ENCODE results near the gene BCAS3. TPM values are rescaled to one million over a fixed set of nuclear protein-coding genes. Genes with fewer than 3 reads are reported as not detected.

Gene BCAS3
- polyA plus RNA-seq, 3 donors = 10.3 to 19.1 (median 14.7) TPM

DNA sequence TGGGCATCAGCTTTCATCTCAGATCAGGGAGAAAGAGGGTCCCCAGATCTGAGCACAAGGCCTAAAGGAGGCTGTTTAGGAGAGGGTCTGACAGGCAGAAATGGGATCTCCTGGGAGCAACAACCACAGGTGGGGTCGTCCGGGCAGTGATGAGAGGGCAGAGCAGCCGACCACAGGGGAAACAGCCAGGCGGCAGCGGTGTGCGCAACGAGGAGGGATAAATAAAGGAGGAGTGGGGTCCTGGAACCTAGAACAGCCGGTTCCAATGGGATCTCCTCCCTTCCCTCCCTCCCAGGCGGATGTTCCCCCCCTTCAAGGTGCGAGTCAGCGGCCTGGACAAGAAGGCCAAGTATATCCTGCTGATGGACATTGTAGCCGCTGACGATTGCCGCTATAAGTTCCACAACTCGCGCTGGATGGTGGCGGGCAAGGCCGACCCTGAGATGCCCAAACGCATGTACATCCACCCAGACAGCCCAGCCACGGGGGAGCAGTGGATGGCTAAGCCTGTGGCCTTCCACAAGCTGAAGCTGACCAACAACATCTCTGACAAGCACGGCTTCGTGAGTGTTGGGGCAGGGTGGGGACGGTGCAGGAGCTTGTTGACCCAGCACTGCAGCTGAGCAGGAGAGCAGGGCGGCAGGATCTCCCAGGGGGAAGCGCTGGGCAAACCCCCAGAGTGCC, 723.9 kb downstream of the BCAS3 start:
- intact Hi-C loops (cut with micrococcal nuclease) = no loop called here
- Histone ChIP-seq H2AFZ (ENCODE audit: insufficient read depth, low read depth, low read length, poor library complexity, severe bottlenecking) (no peak overlapping the region), H3K4me1 (ENCODE audit: control insufficient read depth in 1 of 2, insufficient read depth in 2 of 2, low read length in 2 of 2) (peaks cover 27 to 54% of the 10 kb centered on the region in 2 donors), H3K27me3 (ENCODE audit: control insufficient read depth in 2 of 2, insufficient read depth in 2 of 2, low read length in 2 of 2) (peaks cover 76 to 91% of the 10 kb centered on the region in 2 donors), H3K27ac (ENCODE audit: low read depth in 1 of 2, low read length in 2 of 2) (no peak overlapping the region), H3K9me3 (replicated peaks in 1 of 2; ENCODE audit: control insufficient read depth in 1 of 2, insufficient read depth in 1 of 2, low read length in 2 of 2) (peaks cover 11 to 44% of the 10 kb centered on the region in 2 donors), H4K20me1 (ENCODE audit: insufficient read depth, low read length) (no peaks in the 10 kb centered on the region), H3K9ac (ENCODE audit: insufficient read depth, low read length, poor library complexity, severe bottlenecking) (no peak overlapping the region), H3K4me2 (replicated peaks; ENCODE audit: extremely low read depth, low read length, poor library complexity, severe bottlenecking) (no peak overlapping the region), H3K36me3 (replicated peaks in 1 of 2; ENCODE audit: control insufficient read depth in 1 of 2, insufficient read depth in 2 of 2, low read length in 2 of 2) (no peaks in the 10 kb centered on the region), H3K79me2 (ENCODE audit: insufficient read depth, low read length) (no peaks in the 10 kb centered on the region), H3K4me3 (replicated peaks in 1 of 3; ENCODE audit: low read depth in 2 of 3, low read length in 3 of 3) (no peak overlapping the region)
- Mint-ChIP-seq H3K4me3 (peak overlapping the region in 1 of 2 donors; percentile 80), H3K27ac (no peak overlapping the region), H3K4me1 (peaks cover 46% of the 10 kb centered on the region), H3K36me3 (peaks cover 12 to 13% of the 10 kb centered on the region in 2 donors), H3K9me3 (peaks cover 0 to 25% (median 12%) of the 10 kb centered on the region in 7 donors), H3K27me3 (ENCODE audit: low read depth in 3 of 3) (peaks cover 79 to 95% (median 81%) of the 10 kb centered on the region in 3 donors)
- 13% methylated on average over 17 of the region's 25 CpGs for WGBS (ENCODE audit: insufficient coverage)
- DNase-seq = no peak
- TF ChIP-seq CTCF (IDR thresholded peaks at IDR 0.05) = no peak

GRCh38 chr17:61402073-61402541, 724.5 kb downstream of the BCAS3 start:
- WGBS (ENCODE audit: insufficient coverage) = 12% methylated on average over 7 of the region's 11 CpGs
- Mint-ChIP-seq H3K4me1 (peaks cover 46% of the 10 kb centered on the region), H3K36me3 (peaks cover 12 to 13% of the 10 kb centered on the region in 2 donors), H3K27ac (no peak overlapping the region), H3K27me3 (ENCODE audit: low read depth in 3 of 3) (peaks cover 82 to 96% (median 84%) of the 10 kb centered on the region in 3 donors), H3K9me3 (peaks cover 0 to 27% (median 12%) of the 10 kb centered on the region in 7 donors), H3K4me3 (peak overlapping the region in 1 of 2 donors; percentile 83)
- H4K20me1 ChIP-seq (ENCODE audit: insufficient read depth, low read length) = no peaks in the 10 kb centered on the region
- no peak overlapping the region for H3K4me2 ChIP-seq (replicated peaks; ENCODE audit: extremely low read depth, low read length, poor library complexity, severe bottlenecking)
- TF ChIP-seq CTCF (IDR thresholded peaks at IDR 0.05) = no peak
- H3K79me2 ChIP-seq (ENCODE audit: insufficient read depth, low read length) = no peaks in the 10 kb centered on the region
- no peak overlapping the region for H3K4me3 ChIP-seq (replicated peaks in 1 of 3; ENCODE audit: low read depth in 2 of 3, low read length in 3 of 3)
- H3K27ac ChIP-seq (ENCODE audit: low read depth in 1 of 2, low read length in 2 of 2) = no peak overlapping the region
- H2AFZ ChIP-seq (ENCODE audit: insufficient read depth, low read depth, low read length, poor library complexity, severe bottlenecking) = no peak overlapping the region
- peaks cover 27 to 48% of the 10 kb centered on the region in 2 donors for H3K4me1 ChIP-seq (ENCODE audit: control insufficient read depth in 1 of 2, insufficient read depth in 2 of 2, low read length in 2 of 2)
- no peak overlapping the region for H3K9ac ChIP-seq (ENCODE audit: insufficient read depth, low read length, poor library complexity, severe bottlenecking)
- peaks cover 80 to 93% of the 10 kb centered on the region in 2 donors for H3K27me3 ChIP-seq (ENCODE audit: control insufficient read depth in 2 of 2, insufficient read depth in 2 of 2, low read length in 2 of 2)
- intact Hi-C loops (cut with micrococcal nuclease) = no loop called here
- no peaks in the 10 kb centered on the region for H3K36me3 ChIP-seq (replicated peaks in 1 of 2; ENCODE audit: control insufficient read depth in 1 of 2, insufficient read depth in 2 of 2, low read length in 2 of 2)
- H3K9me3 ChIP-seq (replicated peaks in 1 of 2; ENCODE audit: control insufficient read depth in 1 of 2, insufficient read depth in 1 of 2, low read length in 2 of 2) = peaks cover 11 to 46% of the 10 kb centered on the region in 2 donors
- no peak for DNase-seq

Data from CD14-positive monocyte (primary cell).